ENCODE results near the gene PRELID2.

- no peak for TF ChIP-seq EZH2 (IDR thresholded peaks at IDR 0.05; ENCODE audit: insufficient read depth, low read length)
- no peak for TF ChIP-seq CTCF (IDR thresholded peaks at IDR 0.05; ENCODE audit: insufficient read depth, low read depth, low read length)
Measured at GRCh38 chr5:145859453-145859852, 24.3 kb upstream of the PRELID2 start.

Measured in astrocyte (in vitro differentiated cells and primary cell).